ENCODE results near the gene SCAMP4.

DNA sequence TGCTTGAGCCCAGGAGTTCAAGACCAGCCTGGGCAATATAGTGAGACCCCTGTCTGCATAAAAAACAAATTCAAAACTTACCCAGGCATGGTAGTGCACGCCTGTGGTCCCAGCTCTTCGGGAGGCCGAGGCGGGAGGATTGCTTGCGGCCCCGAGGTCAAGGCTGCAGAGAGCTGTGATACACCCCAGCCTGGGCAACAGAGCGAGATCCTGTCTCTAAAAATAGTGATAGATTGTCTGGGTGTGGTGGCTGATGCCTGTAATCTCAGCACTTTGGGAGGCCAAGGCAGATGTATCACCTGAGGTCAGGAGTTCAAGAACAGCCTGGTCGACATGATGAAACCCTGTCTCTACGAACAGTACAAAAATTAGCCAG lies 37.9 kb upstream of the SCAMP4 start:
- TF ChIP-seq, protein P1, sequence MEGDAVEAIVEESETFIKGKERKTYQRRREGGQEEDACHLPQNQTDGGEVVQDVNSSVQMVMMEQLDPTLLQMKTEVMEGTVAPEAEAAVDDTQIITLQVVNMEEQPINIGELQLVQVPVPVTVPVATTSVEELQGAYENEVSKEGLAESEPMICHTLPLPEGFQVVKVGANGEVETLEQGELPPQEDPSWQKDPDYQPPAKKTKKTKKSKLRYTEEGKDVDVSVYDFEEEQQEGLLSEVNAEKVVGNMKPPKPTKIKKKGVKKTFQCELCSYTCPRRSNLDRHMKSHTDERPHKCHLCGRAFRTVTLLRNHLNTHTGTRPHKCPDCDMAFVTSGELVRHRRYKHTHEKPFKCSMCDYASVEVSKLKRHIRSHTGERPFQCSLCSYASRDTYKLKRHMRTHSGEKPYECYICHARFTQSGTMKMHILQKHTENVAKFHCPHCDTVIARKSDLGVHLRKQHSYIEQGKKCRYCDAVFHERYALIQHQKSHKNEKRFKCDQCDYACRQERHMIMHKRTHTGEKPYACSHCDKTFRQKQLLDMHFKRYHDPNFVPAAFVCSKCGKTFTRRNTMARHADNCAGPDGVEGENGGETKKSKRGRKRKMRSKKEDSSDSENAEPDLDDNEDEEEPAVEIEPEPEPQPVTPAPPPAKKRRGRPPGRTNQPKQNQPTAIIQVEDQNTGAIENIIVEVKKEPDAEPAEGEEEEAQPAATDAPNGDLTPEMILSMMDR (IDR thresholded peaks at IDR 0.05) = no peak
- no peak for TF ChIP-seq POLR2A (IDR thresholded peaks at IDR 0.05)
